Occipital lobe (tissue), 2 donors: ENCODE data around the gene KLC4. TPM values are rescaled to one million over a fixed set of nuclear protein-coding genes. Genes with fewer than 3 reads are reported as not detected.
"Not testable (repeated sequence)": the region's sequence is repeated elsewhere in the genome, so short reads cannot be mapped to it uniquely, and the experiment has no call there.

ENCODE experiments used
- DNase-seq: peaks from one replicate; lab custom pipeline; 2025; lab: John Stamatoyannopoulos, UW
- total RNA-seq: library from RNA; depleted of rRNA; stranded (reverse); fragments of >200 nt; gene quantifications from one replicate; pipeline ENCODE4 v1.2.3, GENCODE V29; 2014

KLC4 gene
- total RNA-seq, 1 donor from 2014 or later, result 20.7 TPM

DNA sequence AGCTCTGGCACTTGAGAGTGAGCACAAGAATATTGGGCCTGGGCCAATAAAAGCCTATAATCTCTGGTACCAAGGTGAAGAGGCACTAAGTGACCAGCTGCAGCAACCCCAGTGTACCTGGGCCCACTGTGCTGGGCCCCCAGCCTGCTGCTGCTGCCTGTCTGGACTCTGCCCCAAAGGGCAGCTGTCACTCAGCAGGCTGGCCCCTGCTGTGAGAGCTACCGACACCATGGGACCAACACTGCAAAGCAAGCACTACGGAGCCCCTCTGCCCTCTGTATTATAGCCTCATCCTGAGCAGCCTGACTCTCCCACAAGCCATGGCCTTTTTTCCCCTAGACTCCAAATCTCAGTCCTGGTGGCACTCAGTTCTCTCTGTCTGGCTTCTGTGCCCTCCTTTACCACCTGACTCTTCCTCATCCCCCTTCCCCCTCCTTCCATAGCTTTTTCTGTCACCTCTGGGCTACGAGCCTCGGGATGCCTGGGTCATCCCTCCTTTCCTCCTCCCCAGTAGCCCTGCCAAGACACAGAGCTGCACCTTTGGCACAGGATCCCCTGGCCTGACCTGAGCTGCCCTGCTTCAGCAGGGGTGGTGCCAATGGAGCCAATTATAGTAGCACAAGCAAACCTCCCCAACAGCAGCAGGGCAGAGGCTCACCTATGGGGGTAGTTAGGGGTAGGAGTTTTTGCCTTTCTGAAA lies 23.8 kb upstream of the KLC4 start:
- no peak for DNase-seq

DNA sequence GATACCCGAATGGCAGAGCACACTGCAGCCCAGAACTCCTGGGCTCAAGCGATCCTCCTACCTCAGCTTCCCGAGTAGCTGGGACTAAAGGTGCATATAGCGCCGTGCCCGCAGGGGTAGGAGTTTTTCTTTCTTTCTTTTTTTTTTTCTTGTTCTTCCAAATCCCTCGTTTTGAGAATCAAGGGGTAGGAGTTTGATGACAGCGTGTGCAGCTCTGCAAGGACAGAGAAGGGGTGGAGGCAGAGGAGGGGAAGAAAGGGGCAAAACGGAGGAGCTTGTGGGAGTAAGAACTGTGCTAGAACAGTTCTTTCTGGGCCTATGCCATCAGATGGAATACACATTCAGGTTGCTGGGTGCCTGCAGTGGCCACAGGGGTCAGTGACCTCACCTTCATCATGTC lies 22.7 kb upstream of the KLC4 start:
- no peak for DNase-seq

DNA sequence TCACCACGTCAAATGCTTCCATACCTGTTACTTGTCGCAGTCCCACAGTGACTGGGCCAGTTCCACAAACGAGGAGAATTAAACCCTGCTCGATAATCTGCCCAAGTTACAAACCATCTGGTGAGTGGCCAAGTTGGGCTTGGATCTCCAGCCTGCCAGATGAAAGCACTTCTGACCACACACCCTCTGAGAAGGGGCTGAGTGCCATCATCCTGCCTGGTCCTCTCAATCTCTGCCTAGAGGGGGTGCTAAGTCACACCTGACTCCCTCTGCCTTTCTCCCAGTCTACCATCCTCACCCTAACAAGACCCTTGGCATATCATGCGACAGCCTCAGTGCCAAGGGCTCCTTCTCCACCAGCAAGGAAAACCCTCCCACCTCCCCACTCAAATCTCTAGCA lies 22.2 kb upstream of the KLC4 start:
- no peak for DNase-seq

DNA sequence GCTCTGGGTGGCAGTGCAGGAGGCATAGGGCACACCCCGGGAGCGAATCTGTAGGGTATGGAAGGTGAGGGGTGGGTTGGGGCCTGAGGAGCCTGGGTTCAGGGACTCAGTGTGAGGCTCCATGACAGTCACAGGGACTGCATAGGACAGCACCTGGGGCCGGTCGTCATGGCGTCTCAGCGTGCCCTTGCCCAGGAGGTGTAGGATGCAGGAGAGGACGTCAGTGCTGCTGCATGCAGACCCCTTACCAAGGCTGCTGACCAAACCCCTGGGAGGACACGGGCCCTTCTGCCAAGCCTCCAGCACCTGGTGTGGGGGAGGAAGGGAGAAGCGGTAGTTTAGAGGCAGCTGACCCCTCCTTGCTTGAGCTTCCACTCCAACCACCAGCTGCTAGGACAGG lies 21.7 kb upstream of the KLC4 start:
- DNase-seq, result no peak

DNA sequence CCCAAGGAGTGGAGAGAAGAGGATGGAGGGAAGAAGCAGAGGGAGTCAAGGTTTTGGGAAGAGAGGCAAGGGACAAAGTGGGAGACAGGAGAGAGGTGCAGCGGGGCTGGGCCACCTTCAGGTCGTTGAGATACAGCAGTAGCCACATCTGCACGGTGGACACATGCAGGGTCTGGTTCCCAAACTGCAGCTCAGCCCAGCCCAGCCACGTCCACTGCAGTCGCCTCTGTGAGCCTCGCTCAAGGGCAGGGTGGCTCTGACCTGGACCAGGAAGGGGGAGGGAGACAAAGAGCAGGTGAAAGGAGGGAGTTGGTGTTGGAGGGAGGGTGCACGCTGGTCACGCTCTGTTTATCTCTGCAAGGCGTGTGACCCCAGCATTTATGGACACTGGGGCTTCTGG lies 20.7 kb upstream of the KLC4 start:
- no peak for DNase-seq

DNA sequence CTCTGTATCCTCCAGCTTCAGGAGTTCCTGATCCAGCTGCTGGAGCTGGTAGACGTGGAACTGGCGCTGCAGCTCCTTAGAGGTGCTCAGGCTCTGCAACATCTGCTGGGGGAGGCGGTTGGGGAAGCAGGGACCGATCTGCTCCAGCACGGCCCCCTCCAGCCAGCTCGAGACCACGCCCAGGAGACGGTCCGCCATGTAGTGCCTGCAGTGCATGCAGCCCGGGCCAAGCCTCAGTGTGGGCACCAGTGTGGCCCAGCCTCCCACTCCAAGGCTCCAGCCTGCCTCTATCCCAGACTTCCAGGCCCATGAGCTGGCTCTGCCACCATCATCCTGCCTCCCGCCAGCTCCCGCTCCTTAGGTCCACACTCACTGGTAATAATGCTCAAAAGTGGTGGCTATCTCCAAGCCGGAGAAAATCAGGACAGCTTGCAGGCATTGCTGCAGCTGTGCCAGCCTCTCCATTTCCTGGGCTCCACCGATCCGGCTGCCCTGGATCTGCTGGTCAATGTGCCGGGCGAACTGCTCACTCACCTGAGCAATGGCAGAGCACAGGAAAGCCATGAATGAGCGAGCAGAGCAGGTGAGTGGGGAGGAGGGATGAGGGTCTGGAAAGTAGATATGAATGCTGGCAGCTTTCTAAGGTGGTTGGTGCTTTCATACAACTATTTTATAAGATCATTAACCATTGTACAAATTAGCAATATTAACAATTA lies 18.7 kb upstream of the KLC4 start:
- DNase-seq, result no peak

DNA sequence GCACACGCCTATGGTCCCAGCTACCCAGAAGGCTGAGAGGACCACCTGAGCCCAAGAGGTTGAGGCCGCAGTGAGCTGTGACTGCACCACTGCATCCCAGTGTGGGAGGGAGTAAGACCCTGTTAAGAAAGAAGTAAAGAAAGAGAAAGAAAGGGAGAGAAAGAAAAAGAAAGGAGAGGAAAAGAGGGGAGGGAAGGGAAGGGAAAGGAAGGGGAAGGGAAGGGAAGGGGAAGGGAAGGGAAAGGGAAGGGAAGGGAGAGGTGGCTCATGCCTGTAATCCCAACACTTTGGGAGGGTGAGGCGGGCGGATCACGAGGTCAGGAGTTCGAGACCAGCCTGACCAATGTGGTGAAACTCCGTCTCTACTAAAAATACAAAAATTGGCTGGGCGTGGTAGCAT lies 18.0 kb upstream of the KLC4 start:
- DNase-seq, result not testable (repeated sequence)

DNA sequence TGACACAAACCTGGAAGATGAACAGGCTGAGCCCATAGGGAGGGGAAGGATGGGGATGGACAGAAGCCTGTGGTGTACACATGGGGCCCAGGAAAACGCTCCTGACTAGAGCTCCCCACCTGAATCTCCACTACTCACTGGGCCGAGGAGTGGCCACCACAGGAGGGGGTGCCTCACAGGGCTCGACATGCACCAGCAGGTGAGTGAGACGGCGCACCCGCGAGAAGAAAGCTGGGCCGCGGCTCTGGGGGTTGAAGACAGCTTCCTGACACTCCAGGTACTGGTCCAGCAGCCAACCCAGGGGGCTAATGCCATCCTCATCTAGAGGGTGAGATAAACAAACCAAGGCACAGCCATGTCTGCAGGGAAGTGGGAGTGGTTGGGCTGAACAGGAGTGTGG lies 16.1 kb upstream of the KLC4 start:
- DNase-seq, result no peak

DNA sequence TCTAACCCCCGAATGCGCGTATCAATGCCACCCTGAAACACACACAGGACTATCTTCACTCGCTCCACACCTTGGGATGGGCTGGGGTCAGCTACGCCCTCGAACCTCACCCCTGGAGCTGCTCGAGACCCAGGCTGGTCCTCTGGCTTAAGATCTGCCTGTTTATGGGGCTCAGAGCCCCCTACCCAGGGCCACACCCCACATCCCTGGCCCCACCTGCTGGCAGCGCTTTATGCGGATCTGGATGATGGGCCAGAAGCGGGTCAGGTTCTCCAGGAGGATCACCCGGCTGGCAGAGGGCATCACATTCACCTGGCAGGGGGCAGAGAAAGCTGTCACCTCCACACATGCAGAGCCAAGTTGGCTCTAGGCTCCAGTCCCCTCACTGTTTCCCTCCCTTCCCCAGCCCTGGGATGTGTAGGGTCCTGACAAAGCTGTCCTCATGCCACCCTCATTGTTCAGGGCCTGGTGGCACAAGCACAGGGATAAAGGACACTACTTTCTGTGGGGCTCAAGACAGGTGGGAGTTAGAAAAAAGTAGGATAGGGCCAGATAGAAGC lies 14.0 kb upstream of the KLC4 start:
- DNase-seq, result no peak

DNA sequence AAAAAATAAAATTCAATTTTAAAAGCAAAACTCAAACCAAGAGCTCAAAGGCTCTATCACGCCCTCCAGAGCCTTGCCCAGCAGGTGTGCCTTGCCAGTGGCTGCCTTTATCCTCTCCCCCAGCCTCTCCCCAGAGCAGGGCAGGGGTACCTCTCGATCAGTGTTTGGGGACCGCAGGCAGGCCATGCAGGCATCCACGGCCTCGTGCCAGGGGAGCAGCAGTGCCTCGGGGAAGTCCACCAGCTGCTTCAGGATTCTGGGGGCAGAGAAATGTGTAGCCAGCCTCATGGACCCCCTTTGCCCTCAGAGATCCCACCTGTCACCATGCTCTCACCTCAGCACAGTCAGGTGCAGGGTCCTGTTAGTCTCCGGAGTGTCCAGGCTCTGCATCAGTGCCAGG lies 11.4 kb upstream of the KLC4 start:
- DNase-seq, result no peak

DNA sequence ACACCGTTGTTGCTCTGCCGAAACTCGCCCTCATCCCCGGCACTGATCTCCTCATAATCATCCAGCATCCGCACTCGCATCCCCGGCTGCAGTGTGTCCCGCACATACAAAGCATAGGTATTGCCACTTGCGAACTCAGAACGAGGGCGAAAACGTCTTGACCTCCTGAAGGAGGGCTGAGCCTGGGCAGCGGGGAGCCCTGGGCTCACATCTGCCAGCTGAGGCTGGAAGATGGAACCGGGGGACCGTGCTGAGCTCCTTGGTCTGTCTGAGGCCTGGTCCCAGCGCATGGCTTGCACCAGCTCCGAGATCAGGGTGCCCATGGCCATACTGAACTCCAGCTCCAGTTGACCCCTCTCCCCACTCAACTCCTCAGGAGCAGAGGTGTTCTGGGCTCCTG lies 8.4 kb upstream of the KLC4 start:
- no peak for DNase-seq

DNA sequence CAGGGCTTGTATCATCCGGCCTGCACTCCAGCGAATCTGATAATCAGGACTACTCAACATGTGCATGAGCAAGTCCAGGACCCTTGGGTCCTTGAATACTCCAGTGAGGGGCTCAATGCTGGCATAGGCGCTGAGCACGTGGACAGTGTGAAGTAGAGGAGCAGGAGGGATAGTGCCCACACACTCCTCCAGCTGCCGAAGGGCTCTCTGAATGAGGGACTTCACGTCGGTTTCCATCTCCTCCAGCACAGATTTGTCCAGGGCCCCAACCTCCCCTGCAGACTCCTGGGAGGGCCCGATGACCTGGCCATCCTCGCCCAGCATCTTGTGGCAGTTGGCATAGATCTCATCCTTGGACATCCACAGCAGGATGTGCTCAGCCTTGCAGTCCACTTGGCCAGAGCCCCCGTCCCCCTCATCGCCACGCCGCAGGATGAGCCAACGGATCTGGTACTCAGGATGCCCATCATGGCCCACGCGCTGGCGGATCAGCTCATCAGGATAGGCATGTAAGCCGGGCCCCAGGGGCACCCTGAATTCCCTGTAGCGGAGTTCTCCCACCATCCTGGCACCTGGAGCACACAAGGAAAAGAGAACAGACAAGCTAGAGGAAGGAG lies 7.1 kb upstream of the KLC4 start:
- DNase-seq, result no peak

DNA sequence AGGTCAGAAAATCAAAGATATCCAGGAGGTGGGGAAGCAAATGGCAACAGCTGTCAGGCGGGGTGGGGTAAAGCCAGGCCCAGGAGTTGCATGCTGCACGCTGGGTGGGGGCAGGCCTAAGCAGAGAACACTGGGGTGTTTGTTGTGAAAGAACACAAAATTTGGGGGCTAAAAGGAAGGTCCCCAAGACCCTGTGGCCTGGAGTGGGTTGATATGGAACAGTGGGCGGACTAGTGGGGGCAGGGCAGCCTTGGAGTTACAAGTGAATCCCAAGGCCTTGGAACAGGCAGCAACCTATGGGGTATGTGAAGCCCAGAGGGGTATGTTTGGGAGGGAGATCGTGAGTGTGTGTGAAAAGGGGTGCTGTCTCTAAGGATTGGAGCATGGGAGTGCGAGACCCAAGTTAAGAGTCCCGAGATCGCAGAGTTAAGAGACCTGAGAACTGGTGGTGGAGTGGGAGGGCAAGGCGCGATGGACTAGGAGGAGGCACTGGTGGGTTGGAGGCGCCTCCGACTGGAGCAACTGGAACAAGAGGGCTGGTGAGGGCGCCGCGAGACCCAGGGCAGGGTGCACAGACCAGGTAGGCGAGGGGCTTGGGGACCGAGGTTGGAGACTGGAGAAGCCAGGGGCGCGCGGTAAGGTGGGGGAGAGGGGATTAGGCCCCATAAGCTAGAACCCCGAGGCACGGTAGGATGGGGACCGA lies 6.4 kb upstream of the KLC4 start:
- no peak for DNase-seq

DNA sequence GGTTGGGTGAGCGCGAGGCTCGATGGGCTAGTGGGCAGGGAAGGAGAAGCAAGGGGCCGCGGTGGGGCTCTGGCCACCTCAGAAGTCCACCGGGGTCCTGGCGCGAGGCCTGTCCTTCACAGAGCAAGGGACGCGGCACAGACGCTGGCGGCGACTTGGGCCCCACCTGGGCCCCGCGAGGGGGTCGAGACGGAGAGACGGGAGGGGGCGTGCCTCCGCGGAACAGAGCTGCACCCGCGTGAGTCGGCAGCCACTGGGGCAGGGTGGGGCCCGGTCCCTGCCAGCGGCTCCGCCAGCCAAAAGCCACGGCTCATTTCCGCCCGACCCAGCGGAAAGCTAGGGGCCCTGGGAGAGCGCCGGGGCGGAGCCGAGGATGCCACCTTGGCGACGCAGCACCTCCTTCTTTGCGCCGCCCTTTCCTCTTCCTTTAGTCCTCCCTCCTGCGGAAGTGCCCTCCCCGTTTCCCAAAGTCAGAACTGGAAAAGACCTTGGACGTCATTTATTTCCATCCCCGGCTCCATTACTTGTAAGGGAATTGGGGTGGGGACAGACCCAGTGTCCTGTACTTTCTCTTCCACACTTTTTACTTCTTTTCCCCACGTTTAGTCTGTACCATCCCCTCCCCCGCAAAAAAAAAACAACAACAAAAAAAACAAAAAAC lies 5.8 kb upstream of the KLC4 start, which contains the start of gene CUL7:
TSS of gene CUL7 (minus strand) at position 307 of the 661 bp plus-strand sequence. CDS start 1,063 bp downstream, outside the sequence.
- peak; percentile 76 for DNase-seq

DNA sequence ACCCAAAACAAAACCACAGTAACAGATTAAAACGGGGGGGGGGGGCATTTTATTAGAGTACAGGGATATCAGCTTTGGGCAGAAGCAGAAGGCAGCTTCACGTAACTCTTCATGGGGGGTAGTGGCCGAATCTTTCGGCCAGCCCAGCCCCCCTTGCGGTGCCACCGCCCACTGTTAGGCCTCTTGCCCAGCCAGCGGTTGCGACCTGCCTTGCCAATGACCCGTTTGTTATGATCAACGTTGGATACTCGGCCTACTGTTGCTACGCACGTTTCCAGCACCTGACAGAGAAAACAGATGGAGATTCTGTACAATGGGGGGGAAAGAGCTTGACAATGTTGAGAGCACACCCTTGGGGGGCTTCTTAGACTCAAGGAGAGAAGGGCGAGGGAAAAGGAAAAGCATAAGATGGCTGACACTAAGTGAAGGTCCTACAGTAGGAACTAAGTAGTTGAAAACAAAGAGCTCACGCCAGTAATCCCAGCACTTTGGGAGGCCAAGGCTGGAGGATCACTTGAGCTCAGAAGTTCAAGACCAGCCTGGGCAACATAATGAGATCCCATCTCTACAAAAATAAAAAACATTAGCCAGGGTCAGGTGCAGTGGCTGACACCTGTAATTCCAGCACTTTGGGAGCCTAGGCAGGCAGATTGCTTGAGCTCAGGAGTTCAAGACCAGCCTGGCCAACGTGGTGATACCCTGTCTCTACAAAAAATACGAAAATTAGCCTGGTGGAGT lies 5.1 kb upstream of the KLC4 start:
- DNase-seq, result no peak

DNA sequence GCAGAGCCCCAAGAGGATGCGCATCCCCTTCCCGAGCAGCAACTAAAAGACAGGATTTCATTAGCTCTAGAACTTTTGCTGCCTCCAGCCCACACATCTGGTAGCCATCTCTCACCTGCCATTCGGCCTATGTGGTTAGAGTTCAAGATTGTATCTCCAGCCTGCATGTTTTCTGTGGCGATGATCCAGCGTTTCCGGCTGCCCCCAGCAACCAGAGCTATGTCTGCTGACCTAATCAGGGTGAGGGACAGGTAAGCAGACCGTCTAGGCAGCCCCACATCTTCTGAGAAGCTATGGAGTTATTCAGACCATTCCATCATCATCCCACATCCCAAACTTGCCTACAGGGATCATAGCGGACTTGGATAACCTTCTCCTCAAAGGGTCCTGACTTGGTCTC lies 3.5 kb upstream of the KLC4 start:
- no peak for DNase-seq

DNA sequence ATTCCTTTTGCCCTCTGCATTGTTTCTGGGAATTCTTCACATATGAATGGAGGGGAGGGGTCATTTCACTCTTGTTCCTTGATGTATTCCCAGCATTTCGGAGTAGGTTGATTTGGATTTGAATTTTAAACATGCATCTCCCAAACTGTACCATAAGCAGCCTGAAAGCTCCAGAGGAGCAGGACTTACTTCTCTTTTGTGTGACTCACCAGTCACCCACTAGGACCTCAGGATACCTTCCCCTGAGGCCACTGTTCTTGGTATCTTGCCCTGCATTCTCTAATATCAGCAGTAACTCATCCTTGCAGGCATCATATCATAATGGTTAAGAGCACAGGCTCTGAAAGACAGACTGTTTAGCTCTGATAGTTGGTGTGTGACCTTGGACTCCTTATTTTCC lies 900 bp upstream of the KLC4 start:
- DNase-seq, result no peak

DNA sequence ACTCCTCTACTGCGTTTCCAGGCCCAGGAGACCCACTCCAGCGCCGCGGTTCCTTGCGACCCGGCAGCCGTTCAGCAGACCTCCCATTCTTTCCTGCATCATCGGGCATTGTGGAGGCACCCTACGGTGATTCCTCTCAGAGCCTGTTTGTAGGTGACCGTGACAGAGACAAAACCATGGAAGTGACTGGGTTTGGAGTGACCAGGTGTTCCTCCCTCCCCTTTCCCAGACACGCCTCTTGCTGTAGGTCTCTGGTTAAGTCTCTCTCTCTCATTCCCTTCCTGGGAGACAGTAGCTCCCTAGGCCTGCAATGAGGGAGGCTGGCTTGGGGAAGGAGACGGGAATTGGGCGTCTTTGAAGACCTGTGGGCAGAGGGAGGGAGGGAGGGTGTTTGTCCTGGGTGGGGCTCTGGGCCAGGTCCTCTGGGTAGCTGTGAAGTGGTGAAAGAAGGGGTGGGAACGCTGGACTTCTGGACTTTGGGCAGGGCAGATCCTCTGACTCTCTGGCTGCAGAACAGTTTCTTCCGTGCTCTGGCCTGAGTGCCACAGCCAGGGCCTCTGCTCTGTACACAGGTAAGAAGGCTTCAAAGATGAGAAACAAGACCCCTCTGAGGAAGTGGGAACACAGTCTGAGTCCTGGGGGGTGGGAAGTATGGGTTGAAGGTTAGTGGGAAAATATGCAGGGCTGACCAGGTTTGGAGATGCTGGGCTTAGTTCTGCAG lies 763 bp downstream of the KLC4 start:
- no peak for DNase-seq

DNA sequence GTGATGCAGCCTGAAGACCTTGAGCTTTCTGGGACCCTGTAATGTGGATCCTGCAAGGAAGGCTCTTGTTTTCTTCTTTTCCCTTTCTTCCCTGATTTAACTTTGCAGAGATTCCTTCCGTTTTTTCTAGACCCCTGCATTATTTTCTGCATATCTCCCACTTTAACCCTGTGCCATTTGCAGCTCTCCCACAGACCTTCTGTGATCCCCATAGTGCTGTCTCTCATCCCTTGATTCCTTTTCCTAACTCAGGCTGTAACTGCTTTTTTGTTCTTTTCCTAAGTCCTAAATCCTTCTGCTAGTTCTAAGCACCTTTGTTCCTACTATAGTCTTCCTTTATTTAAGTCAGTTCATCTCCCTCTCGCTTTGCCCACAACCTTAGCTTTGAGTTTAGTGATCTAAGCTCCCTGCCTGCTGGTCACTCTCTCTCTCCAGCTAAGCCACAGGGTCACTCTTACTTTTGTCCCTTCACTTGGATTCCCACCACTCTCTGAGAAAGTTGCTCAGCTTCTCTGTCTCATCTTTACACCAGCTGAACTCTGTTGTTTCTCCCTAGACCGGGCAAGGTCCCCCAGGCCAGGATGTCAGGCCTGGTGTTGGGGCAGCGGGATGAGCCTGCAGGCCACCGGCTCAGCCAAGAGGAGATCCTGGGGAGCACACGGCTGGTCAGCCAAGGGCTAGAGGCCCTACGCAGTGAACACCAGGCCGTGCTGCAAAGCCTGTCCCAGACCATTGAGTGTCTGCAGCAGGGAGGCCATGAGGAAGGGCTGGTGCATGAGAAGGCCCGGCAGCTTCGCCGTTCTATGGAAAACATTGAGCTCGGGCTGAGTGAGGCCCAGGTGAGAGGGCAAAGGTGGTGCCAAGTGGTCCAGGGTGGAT lies 1.6 kb downstream of the KLC4 start:
- no peak for DNase-seq
